ENCODE results near the gene PLEKHA6.

DNA sequence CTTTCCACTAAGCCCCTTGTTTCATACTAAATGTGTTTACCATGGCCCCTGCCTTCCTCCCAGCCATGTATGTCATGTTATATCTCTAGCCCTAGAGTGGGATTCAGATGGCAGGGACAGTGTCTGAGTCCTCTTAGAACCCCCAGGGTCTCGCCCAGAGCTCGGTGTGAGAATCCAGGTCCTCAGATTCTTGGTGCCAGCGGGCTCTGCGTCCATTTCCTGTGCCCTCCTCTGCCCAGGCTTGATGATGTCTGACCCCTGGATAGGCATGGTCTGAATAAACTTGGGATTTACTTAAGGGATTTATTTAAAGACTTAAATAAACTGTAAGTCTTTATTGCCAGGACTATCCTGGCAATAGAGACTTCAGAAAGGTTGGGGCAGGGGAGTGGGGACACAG, 157.2 kb downstream of the PLEKHA6 start:
- TF ChIP-seq, protein P1, sequence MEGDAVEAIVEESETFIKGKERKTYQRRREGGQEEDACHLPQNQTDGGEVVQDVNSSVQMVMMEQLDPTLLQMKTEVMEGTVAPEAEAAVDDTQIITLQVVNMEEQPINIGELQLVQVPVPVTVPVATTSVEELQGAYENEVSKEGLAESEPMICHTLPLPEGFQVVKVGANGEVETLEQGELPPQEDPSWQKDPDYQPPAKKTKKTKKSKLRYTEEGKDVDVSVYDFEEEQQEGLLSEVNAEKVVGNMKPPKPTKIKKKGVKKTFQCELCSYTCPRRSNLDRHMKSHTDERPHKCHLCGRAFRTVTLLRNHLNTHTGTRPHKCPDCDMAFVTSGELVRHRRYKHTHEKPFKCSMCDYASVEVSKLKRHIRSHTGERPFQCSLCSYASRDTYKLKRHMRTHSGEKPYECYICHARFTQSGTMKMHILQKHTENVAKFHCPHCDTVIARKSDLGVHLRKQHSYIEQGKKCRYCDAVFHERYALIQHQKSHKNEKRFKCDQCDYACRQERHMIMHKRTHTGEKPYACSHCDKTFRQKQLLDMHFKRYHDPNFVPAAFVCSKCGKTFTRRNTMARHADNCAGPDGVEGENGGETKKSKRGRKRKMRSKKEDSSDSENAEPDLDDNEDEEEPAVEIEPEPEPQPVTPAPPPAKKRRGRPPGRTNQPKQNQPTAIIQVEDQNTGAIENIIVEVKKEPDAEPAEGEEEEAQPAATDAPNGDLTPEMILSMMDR (IDR thresholded peaks at IDR 0.05) = no peak
- no peak for TF ChIP-seq POLR2AphosphoS5 (IDR thresholded peaks at IDR 0.05; ENCODE audit: low read depth, low read length)
- TF ChIP-seq, protein P2, sequence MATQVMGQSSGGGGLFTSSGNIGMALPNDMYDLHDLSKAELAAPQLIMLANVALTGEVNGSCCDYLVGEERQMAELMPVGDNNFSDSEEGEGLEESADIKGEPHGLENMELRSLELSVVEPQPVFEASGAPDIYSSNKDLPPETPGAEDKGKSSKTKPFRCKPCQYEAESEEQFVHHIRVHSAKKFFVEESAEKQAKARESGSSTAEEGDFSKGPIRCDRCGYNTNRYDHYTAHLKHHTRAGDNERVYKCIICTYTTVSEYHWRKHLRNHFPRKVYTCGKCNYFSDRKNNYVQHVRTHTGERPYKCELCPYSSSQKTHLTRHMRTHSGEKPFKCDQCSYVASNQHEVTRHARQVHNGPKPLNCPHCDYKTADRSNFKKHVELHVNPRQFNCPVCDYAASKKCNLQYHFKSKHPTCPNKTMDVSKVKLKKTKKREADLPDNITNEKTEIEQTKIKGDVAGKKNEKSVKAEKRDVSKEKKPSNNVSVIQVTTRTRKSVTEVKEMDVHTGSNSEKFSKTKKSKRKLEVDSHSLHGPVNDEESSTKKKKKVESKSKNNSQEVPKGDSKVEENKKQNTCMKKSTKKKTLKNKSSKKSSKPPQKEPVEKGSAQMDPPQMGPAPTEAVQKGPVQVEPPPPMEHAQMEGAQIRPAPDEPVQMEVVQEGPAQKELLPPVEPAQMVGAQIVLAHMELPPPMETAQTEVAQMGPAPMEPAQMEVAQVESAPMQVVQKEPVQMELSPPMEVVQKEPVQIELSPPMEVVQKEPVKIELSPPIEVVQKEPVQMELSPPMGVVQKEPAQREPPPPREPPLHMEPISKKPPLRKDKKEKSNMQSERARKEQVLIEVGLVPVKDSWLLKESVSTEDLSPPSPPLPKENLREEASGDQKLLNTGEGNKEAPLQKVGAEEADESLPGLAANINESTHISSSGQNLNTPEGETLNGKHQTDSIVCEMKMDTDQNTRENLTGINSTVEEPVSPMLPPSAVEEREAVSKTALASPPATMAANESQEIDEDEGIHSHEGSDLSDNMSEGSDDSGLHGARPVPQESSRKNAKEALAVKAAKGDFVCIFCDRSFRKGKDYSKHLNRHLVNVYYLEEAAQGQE (IDR thresholded peaks at IDR 0.05; ENCODE audit: insufficient read depth in 1 of 2, low read depth in 2 of 2, low read length in 1 of 2) = no peak

Data from Panc1 (cell line).